H1 (cell line): ENCODE results near the gene BTBD7. TPM values are rescaled to one million over a fixed set of nuclear protein-coding genes. Genes with fewer than 3 reads are reported as not detected.

Source experiments
- CTCF ChIA-PET: fragments of 300-600 bp; sonication (Branson Sonifier 250); formaldehyde crosslinking; loops from one replicate; lab custom pipeline; 2021; ENCODE audit not compliant: partially characterized antibody; lab: Charles Lee
- POLR2A ChIA-PET: fragments of 300-600 bp; sonication (Branson Sonifier 250); formaldehyde crosslinking; loops from one replicate; lab custom pipeline; 2021; ENCODE audit warnings: inconsistent platforms; ENCODE audit not compliant: partially characterized antibody; lab: Charles Lee
- DNase-seq, 2 experiments: peaks; one replicate each; pipeline versions ENCODE4 v3.0.0 to v3.0.0-alpha.2; 2010 to 2022; ENCODE audit warnings: low spot score in 2 of 2, low read depth in 1 of 2, mixed read lengths in 1 of 2
- FAIRE-seq: peaks from 2 replicates; lab custom pipeline; 2011; peaks lifted over from hg19 to GRCh38; lab: Jason Lieb, UNC
- H2AFZ ChIP-seq: 2 replicates; pipeline ENCODE4 v1.8.1; 2012; ENCODE audit warnings: low read length, inconsistent platforms
- H2AK5ac ChIP-seq: 2 replicates; pipeline ENCODE4 v1.6.1; 2013; ENCODE audit warnings: low read depth, low read length
- H2BK120ac ChIP-seq: replicated peaks from 2 replicates; pipeline ENCODE3; 2013; ENCODE audit warnings: low read depth, low read length, inconsistent platforms
- H2BK12ac ChIP-seq: 2 replicates; pipeline ENCODE4 v1.6.1; 2013; ENCODE audit warnings: low read depth, low read length
- H2BK15ac ChIP-seq: 2 replicates; pipeline ENCODE4 v1.6.1; 2013; ENCODE audit warnings: low read length
- H2BK20ac ChIP-seq: 2 replicates; pipeline ENCODE4 v1.6.1; 2013; ENCODE audit warnings: low read length
- H2BK5ac ChIP-seq: 2 replicates; pipeline ENCODE4 v1.6.1; 2013; ENCODE audit warnings: low read depth, low read length
- H3K14ac ChIP-seq: 2 replicates; pipeline ENCODE4 v1.6.1; 2013; ENCODE audit warnings: inconsistent platforms; ENCODE audit not compliant: insufficient read length
- H3K18ac ChIP-seq: 2 replicates; pipeline ENCODE4 v1.6.1; 2013; ENCODE audit warnings: low read length; ENCODE audit errors: extremely low read depth
- H3K23ac ChIP-seq: 2 replicates; pipeline ENCODE4 v1.6.1; 2013; ENCODE audit warnings: inconsistent platforms; ENCODE audit not compliant: insufficient read length
- H3K23me2 ChIP-seq: 2 replicates; pipeline ENCODE4 v1.6.1; 2013; ENCODE audit warnings: low read depth, low read length
- H3K27ac ChIP-seq: 2 replicates; pipeline ENCODE4 v1.6.1; 2011; ENCODE audit warnings: low read depth, low read length, inconsistent platforms
- H3K27me3 ChIP-seq, 4 experiments: replicated peaks in 1 of 4; 1 replicate in 1 of 4; 2 replicates in 3 of 4; pipeline versions ENCODE4 v1.6.1 to v1.8.1; 2011 to 2013; ENCODE audit warnings: low read length in 3 of 4, mild to moderate bottlenecking in 3 of 4, inconsistent platforms in 2 of 4, mixed read lengths in 2 of 4, moderate library complexity in 1 of 4; ENCODE audit not compliant: control insufficient read depth in 3 of 4, insufficient read depth in 3 of 4; ENCODE audit errors: extremely low read depth in 1 of 4
- H3K36me3 ChIP-seq, 4 experiments: 2 replicates each; pipeline versions ENCODE4 v1.6.1 to v1.8.1; 2011 to 2013; ENCODE audit warnings: mild to moderate bottlenecking in 4 of 4, low read length in 3 of 4, moderate library complexity in 2 of 4, control low read depth in 1 of 4, inconsistent platforms in 1 of 4; ENCODE audit not compliant: insufficient read depth in 4 of 4, control insufficient read depth in 2 of 4
- H3K4ac ChIP-seq: replicated peaks from 2 replicates; pipeline ENCODE3; 2013; ENCODE audit warnings: low read length, low read depth, mixed read lengths, inconsistent platforms; ENCODE audit not compliant: insufficient read length
- H3K4me1 ChIP-seq, 4 experiments: replicated peaks in 1 of 4; 1 replicate in 1 of 4; 2 replicates in 3 of 4; pipeline versions ENCODE4 v1.6.1 to v1.8.1; 2011 to 2013; ENCODE audit warnings: low read length in 3 of 4, inconsistent platforms in 2 of 4, mixed read lengths in 1 of 4; ENCODE audit not compliant: insufficient read depth in 4 of 4, control insufficient read depth in 3 of 4
- H3K4me2 ChIP-seq, 2 experiments: 2 replicates each; pipeline versions ENCODE4 v1.6.1 to v1.8.1; 2011 to 2013; ENCODE audit warnings: low read depth in 2 of 2, low read length in 2 of 2, control low read depth in 1 of 2, inconsistent platforms in 1 of 2, mild to moderate bottlenecking in 1 of 2; ENCODE audit not compliant: insufficient read depth in 1 of 2
- H3K4me3 ChIP-seq, 4 experiments: fragments of 200-600, 300-600 bp in 1 of 4; sonication (generic), shearing (Covaris generic), sonication (Bioruptor Twin) in 1 of 4; 2 replicates each; pipeline versions ENCODE4 v1.5.1 to v1.8.1; 2011 to 2016; ENCODE audit warnings: low read length in 4 of 4, low read depth in 3 of 4, control low read depth in 2 of 4, inconsistent platforms in 2 of 4, mild to moderate bottlenecking in 2 of 4, mixed read lengths in 1 of 4, moderate library complexity in 1 of 4; ENCODE audit not compliant: insufficient read depth in 2 of 4; ENCODE audit errors: extremely low read depth in 1 of 4
- H3K56ac ChIP-seq: replicated peaks from 2 replicates; pipeline ENCODE3; 2013; ENCODE audit warnings: low read depth, mild to moderate bottlenecking, mixed read lengths, low read length, inconsistent platforms; ENCODE audit not compliant: insufficient read length
- H3K79me1 ChIP-seq: 2 replicates; pipeline ENCODE4 v1.6.1; 2013; ENCODE audit warnings: low read depth, low read length, control low read depth
- H3K79me2 ChIP-seq, 2 experiments: 2 replicates each; pipeline versions ENCODE4 v1.6.1 to v1.8.1; 2012 to 2013; ENCODE audit warnings: low read length in 2 of 2, mild to moderate bottlenecking in 2 of 2, inconsistent platforms in 1 of 2; ENCODE audit not compliant: insufficient read depth in 2 of 2, control insufficient read depth in 1 of 2
- H3K9ac ChIP-seq, 4 experiments: replicated peaks in 1 of 4; 1 replicate in 1 of 4; 2 replicates in 3 of 4; pipeline versions ENCODE4 v1.6.1 to v1.8.1; 2011 to 2013; ENCODE audit warnings: low read depth in 3 of 4, low read length in 3 of 4, control low read depth in 2 of 4, mild to moderate bottlenecking in 2 of 4, moderate library complexity in 2 of 4, inconsistent platforms in 1 of 4; ENCODE audit errors: extremely low read depth in 1 of 4
- H3K9me3 ChIP-seq, 2 experiments: 2 replicates each; pipeline versions ENCODE4 v1.6.1 to v1.8.1; 2012 to 2013; ENCODE audit warnings: mild to moderate bottlenecking in 2 of 2, moderate library complexity in 2 of 2, control low read depth in 1 of 2, inconsistent platforms in 1 of 2, low read depth in 1 of 2, low read length in 1 of 2, mixed read lengths in 1 of 2; ENCODE audit not compliant: insufficient read depth in 2 of 2
- H4K20me1 ChIP-seq, 2 experiments: replicated peaks in 1 of 2; 2 replicates each; pipeline versions ENCODE3 to v1.8.1; 2011 to 2013; ENCODE audit warnings: inconsistent platforms in 2 of 2, low read length in 2 of 2, mild to moderate bottlenecking in 1 of 2; ENCODE audit not compliant: insufficient read depth in 2 of 2, control insufficient read depth in 1 of 2
- H4K5ac ChIP-seq: 2 replicates; pipeline ENCODE4 v1.6.1; 2013; ENCODE audit warnings: low read length, low read depth, mixed read lengths, inconsistent platforms; ENCODE audit not compliant: insufficient read length
- H4K8ac ChIP-seq: 2 replicates; pipeline ENCODE4 v1.8.0; 2013; ENCODE audit warnings: mild to moderate bottlenecking, moderate library complexity, low read length, inconsistent platforms; ENCODE audit not compliant: insufficient read depth; ENCODE audit errors: extremely low read depth
- H4K91ac ChIP-seq: replicated peaks from 2 replicates; pipeline ENCODE3; 2013; ENCODE audit warnings: low read length, mixed read lengths, inconsistent platforms; ENCODE audit not compliant: insufficient read length
- CBX5 ChIP-seq: fragments of 300-800, 300-1000 bp; sonication (generic); IDR thresholded peaks from 2 replicates; pipeline ENCODE4 v1.7.1; 2016; ENCODE audit warnings: antibody characterized with exemption, low read length, low read depth
- POU5F1 ChIP-seq: IDR thresholded peaks from 2 replicates; pipeline ENCODE4 v1.6.1; 2011; ENCODE audit warnings: low read depth, mild to moderate bottlenecking, low read length, moderate library complexity
- SP4 ChIP-seq: IDR thresholded peaks from 2 replicates; pipeline ENCODE4 v1.6.1; 2012; ENCODE audit warnings: low read length, inconsistent platforms
- TBP ChIP-seq: IDR thresholded peaks from 2 replicates; pipeline ENCODE4 v1.6.1; 2011; ENCODE audit warnings: low read depth, low read length, improper control_type of control experiment
- WGBS, 2 experiments: shearing (Covaris generic) in 1 of 2; methylation state at CpG; one replicate each; pipeline versions ENCODE4 v1.1.6 to v1.1.7; 2013 to 2015; ENCODE audit warnings: low lambda C conversion rate in 2 of 2, mixed read lengths in 2 of 2, inconsistent platforms in 1 of 2, low coverage in 1 of 2, missing lambda C conversion rate in 1 of 2; ENCODE audit not compliant: insufficient replicate concordance in 2 of 2, insufficient coverage in 1 of 2, insufficient read length in 1 of 2; ENCODE audit errors: extremely low coverage in 1 of 2, missing lambda C conversion rate in 1 of 2; 5-methylcytosine and 5-hydroxymethylcytosine counted together
- polyA plus RNA-seq, 7 experiments: library from polyadenylated mRNA; depleted of rRNA in 3 of 7; stranded (reverse) in 5 of 7; unstranded in 2 of 7; fragments of >200 nt in 5 of 7; fragments of 200-250 nt in 2 of 7; gene quantifications; 1 replicate in 5 of 7; 2 replicates in 1 of 7; 4 replicates in 1 of 7; pipeline versions ENCODE4 v1.2.1 to v1.2.3, GENCODE V29; 2011 to 2013; ENCODE audit warnings: missing spikeins in 2 of 7, mixed read lengths in 2 of 7
- total RNA-seq: library from RNA; stranded (reverse); fragmentation: NEBNext Ultra II Directional; extraction: Animal tissue kit (Norgen Biotek cat#: 25700); gene quantifications from 2 replicates; pipeline ENCODE4 v1.2.1, GENCODE V29; 2021

BTBD7 gene
- total and polyA plus RNA-seq, 2 of the 8 experiments (the other 6 are each of a cell fraction or from before 2014, with no cell fraction given), result 12.1 to 46.1 TPM

GRCh38 chr14:93309427-93309966 lies 23.3 kb downstream of the BTBD7 start:
- H4K8ac ChIP-seq, result no peak overlapping the region
- H3K23ac ChIP-seq, result no peak overlapping the region
- H3K27me3 ChIP-seq, result no peaks in the 10 kb centered on the region
- H2BK15ac ChIP-seq, result no peak overlapping the region
- no peak overlapping the region for H3K27ac ChIP-seq
- no peak overlapping the region for H3K9ac ChIP-seq
- H3K4me1 ChIP-seq, result no peaks in the 10 kb centered on the region; a peak in 1 of 7 replicates
- no peak overlapping the region for H4K5ac ChIP-seq
- H3K9me3 ChIP-seq, result no peaks in the 10 kb centered on the region
- H3K4me3 ChIP-seq, result no peak overlapping the region
- no peak overlapping the region for H2BK120ac ChIP-seq
- 84% methylated on average over 2 of the region's 2 CpGs; no CpG with 5 or more reads in 1 of the 2 experiments for WGBS, 2 experiments
- POLR2A ChIA-PET, result no interaction called here
- no peak overlapping the region for H3K4ac ChIP-seq
- H3K36me3 ChIP-seq, result no peaks in the 10 kb centered on the region
- no peak overlapping the region for H2BK12ac ChIP-seq
- H2AFZ ChIP-seq, result no peak overlapping the region
- DNase-seq (no peak), FAIRE-seq (no peak)
- no peaks in the 10 kb centered on the region; the same call in none of the 2 replicates for H3K79me1 ChIP-seq
- TF ChIP-seq CBX5 (no peak), POU5F1 (no peak), SP4 (no peak), TBP (no peak)
- H3K79me2 ChIP-seq, result peaks cover 4 to 89% of the 10 kb centered on the region in 2 experiments; a peak in 2 of 4 replicates
- no peak overlapping the region for H3K18ac ChIP-seq
- H2AK5ac ChIP-seq, result no peak overlapping the region
- H3K14ac ChIP-seq, result no peak overlapping the region
- H4K20me1 ChIP-seq, result peaks cover 0 to 5% of the 10 kb centered on the region in 2 experiments
- H4K91ac ChIP-seq, result peak overlapping the region; percentile 49
- CTCF ChIA-PET, result interaction anchor here (0.7 to 1.2 kb wide), 2 partner anchors 11 to 44 kb away, joined by 3 to 4 read pairs; no protein-coding TSS in a partner anchor
- H3K23me2 ChIP-seq, result no peaks in the 10 kb centered on the region
- no peak overlapping the region for H2BK5ac ChIP-seq
- no peak overlapping the region for H2BK20ac ChIP-seq
- no peak overlapping the region for H3K4me2 ChIP-seq
- no peak overlapping the region for H3K56ac ChIP-seq
